ENCODE results near the gene GHRH.

DNA sequence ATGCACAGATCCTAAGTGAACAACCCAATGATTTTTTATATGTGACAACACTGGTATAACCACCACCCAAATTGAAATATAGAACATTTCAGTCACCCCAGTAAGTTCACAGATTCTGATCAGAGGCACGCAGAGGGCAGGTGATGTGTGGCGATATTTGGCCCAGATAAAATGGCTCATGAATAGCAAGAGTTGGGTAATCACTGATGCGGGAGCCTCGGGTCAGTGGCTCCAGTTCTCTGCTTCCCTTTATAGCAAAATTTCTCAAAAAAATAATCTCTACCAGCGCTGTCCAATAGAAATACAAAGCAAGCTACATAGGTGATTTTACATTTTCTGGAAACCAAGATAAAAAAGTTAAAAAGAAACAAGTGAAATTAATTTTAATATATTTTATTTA is 14.9 kb downstream of the GHRH start:
- TF ChIP-seq, protein P1, sequence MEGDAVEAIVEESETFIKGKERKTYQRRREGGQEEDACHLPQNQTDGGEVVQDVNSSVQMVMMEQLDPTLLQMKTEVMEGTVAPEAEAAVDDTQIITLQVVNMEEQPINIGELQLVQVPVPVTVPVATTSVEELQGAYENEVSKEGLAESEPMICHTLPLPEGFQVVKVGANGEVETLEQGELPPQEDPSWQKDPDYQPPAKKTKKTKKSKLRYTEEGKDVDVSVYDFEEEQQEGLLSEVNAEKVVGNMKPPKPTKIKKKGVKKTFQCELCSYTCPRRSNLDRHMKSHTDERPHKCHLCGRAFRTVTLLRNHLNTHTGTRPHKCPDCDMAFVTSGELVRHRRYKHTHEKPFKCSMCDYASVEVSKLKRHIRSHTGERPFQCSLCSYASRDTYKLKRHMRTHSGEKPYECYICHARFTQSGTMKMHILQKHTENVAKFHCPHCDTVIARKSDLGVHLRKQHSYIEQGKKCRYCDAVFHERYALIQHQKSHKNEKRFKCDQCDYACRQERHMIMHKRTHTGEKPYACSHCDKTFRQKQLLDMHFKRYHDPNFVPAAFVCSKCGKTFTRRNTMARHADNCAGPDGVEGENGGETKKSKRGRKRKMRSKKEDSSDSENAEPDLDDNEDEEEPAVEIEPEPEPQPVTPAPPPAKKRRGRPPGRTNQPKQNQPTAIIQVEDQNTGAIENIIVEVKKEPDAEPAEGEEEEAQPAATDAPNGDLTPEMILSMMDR (IDR thresholded peaks at IDR 0.05): no peak
- TF ChIP-seq POLR2A (IDR thresholded peaks at IDR 0.05): no peak

Measured in right lobe of liver (tissue), 4 donors.